HepG2 (cell line): ENCODE measurements around the gene SF3B6. TPM values are rescaled to one million over a fixed set of nuclear protein-coding genes. Genes with fewer than 3 reads are reported as not detected.

Experiments used
- CCDC6 ChIP-seq: sonication (generic); formaldehyde crosslinking; IDR thresholded peaks from 2 replicates; pipeline ENCODE4 v1.8.1; 2022; ENCODE audit warnings: mild to moderate bottlenecking, missing genetic modification reagents, moderate library complexity
- FOXO1 ChIP-seq: sonication (generic); formaldehyde crosslinking; IDR thresholded peaks from 2 replicates; pipeline ENCODE4 v1.4.0; 2020; ENCODE audit warnings: missing genetic modification reagents
- GABPA ChIP-seq, 2 experiments: IDR thresholded peaks; 2 replicates each; pipeline ENCODE4 v1.6.1; 2011 to 2016; ENCODE audit warnings: low read depth in 2 of 2, low read length in 1 of 2, missing biosample characterization in 1 of 2, missing genetic modification characterization in 1 of 2
- GFI1 ChIP-seq: sonication (generic); formaldehyde crosslinking; IDR thresholded peaks from 2 replicates; pipeline ENCODE4 v1.5.0; 2020; ENCODE audit warnings: missing genetic modification reagents, mild to moderate bottlenecking, borderline replicate concordance
- KAT7 ChIP-seq: IDR thresholded peaks from 2 replicates; pipeline ENCODE4 v1.6.1; 2018; ENCODE audit warnings: borderline replicate concordance, missing compliant biosample characterization
- KLF15 ChIP-seq: sonication (generic); formaldehyde crosslinking; IDR thresholded peaks from 2 replicates; pipeline ENCODE4 v1.8.1; 2023; ENCODE audit warnings: borderline replicate concordance, mild to moderate bottlenecking, inconsistent platforms, missing genetic modification reagents, mixed read lengths
- LCORL ChIP-seq, 2 experiments: fragments of 450-650 bp in 1 of 2; sonication (generic) in 1 of 2; formaldehyde crosslinking in 1 of 2; IDR thresholded peaks; 2 replicates each; pipeline versions ENCODE4 v1.5.0 to v1.6.1; 2017 to 2020; ENCODE audit warnings: antibody characterized with exemption in 1 of 2, missing genetic modification reagents in 1 of 2
- MAF1 ChIP-seq: sonication (generic); formaldehyde crosslinking; IDR thresholded peaks from 2 replicates; pipeline ENCODE4 v1.5.0; 2020; ENCODE audit warnings: missing genetic modification reagents, borderline replicate concordance
- MAX ChIP-seq: IDR thresholded peaks from 2 replicates; pipeline ENCODE4 v1.6.1; 2012; ENCODE audit warnings: inconsistent platforms
- MZF1 ChIP-seq: sonication (generic); formaldehyde crosslinking; IDR thresholded peaks from 2 replicates; pipeline ENCODE4 v1.8.1; 2023; ENCODE audit warnings: mild to moderate bottlenecking, missing genetic modification reagents, borderline replicate concordance
- NR0B2 ChIP-seq: sonication (generic); formaldehyde crosslinking; IDR thresholded peaks from 2 replicates; pipeline ENCODE4 v1.4.0; 2020; ENCODE audit warnings: mild to moderate bottlenecking, missing genetic modification reagents
- POGZ ChIP-seq: sonication (generic); formaldehyde crosslinking; IDR thresholded peaks from 2 replicates; pipeline ENCODE4 v1.4.0; 2020; ENCODE audit warnings: mild to moderate bottlenecking, missing genetic modification reagents
- SNAI1 ChIP-seq: sonication (generic); formaldehyde crosslinking; IDR thresholded peaks from 2 replicates; pipeline ENCODE4 v1.5.0; 2020; ENCODE audit warnings: mild to moderate bottlenecking, missing genetic modification reagents, borderline replicate concordance
- SRSF1 ChIP-seq: fragments of 200-400 bp; formaldehyde crosslinking; optimal IDR thresholded peaks from 2 replicates; pipeline ENCODE3; 2017; ENCODE audit warnings: mild to moderate bottlenecking, low read depth, low read length, moderate library complexity
- SRSF9 ChIP-seq: fragments of 200-400 bp; formaldehyde crosslinking; IDR thresholded peaks from 2 replicates; pipeline ENCODE4 v1.6.1; 2018; ENCODE audit warnings: borderline replicate concordance, mild to moderate bottlenecking, low read depth, low read length; ENCODE audit not compliant: insufficient read depth, poor library complexity, severe bottlenecking
- THAP9 ChIP-seq: sonication (generic); formaldehyde crosslinking; IDR thresholded peaks from 2 replicates; pipeline ENCODE4; 2020; ENCODE audit warnings: missing genetic modification reagents, mild to moderate bottlenecking, borderline replicate concordance
- ZNF567 ChIP-seq: sonication (generic); formaldehyde crosslinking; IDR thresholded peaks from 2 replicates; pipeline ENCODE4 v1.8.1; 2023; ENCODE audit warnings: mild to moderate bottlenecking, missing genetic modification reagents, borderline replicate concordance
- polyA plus RNA-seq, 8 experiments: library from polyadenylated mRNA; depleted of rRNA in 3 of 8; stranded (reverse) in 7 of 8; unstranded in 1 of 8; fragments of >200 nt; fragmentation: Illumina TruSeq in 4 of 8; extraction: Trizol in 4 of 8; gene quantifications; 2 replicates each; pipeline versions ENCODE4 v1.2.1 to v1.2.3, GENCODE V29; 2011 to 2016; ENCODE audit warnings: low read depth in 4 of 8, missing spikeins in 1 of 8, mixed read lengths in 1 of 8; ENCODE audit not compliant: insufficient read depth in 1 of 8
- total RNA-seq, 5 experiments: library from RNA; depleted of rRNA; stranded (reverse); fragments of >200 nt; fragmentation: Illumina TruSeq; extraction: Trizol; gene quantifications; 2 replicates each; pipeline ENCODE4 v1.2.3, GENCODE V29; 2016; ENCODE audit warnings: low read depth in 1 of 5
- TF ChIP-seq, protein P1 (sequence below): sonication (generic); formaldehyde crosslinking; IDR thresholded peaks from 2 replicates; pipeline ENCODE4 v1.4.0; 2020; ENCODE audit warnings: missing genetic modification reagents
- TF ChIP-seq, protein P2 (sequence below): sonication (generic); formaldehyde crosslinking; IDR thresholded peaks from 2 replicates; pipeline ENCODE4 v1.8.0; 2022; ENCODE audit warnings: mild to moderate bottlenecking, missing genetic modification reagents, borderline replicate concordance

The SF3B6 gene
- total and polyA plus RNA-seq, 2 of the 13 experiments (the other 11 are each of a cell fraction or from before 2014, with no cell fraction given) = 177 to 182 TPM

DNA sequence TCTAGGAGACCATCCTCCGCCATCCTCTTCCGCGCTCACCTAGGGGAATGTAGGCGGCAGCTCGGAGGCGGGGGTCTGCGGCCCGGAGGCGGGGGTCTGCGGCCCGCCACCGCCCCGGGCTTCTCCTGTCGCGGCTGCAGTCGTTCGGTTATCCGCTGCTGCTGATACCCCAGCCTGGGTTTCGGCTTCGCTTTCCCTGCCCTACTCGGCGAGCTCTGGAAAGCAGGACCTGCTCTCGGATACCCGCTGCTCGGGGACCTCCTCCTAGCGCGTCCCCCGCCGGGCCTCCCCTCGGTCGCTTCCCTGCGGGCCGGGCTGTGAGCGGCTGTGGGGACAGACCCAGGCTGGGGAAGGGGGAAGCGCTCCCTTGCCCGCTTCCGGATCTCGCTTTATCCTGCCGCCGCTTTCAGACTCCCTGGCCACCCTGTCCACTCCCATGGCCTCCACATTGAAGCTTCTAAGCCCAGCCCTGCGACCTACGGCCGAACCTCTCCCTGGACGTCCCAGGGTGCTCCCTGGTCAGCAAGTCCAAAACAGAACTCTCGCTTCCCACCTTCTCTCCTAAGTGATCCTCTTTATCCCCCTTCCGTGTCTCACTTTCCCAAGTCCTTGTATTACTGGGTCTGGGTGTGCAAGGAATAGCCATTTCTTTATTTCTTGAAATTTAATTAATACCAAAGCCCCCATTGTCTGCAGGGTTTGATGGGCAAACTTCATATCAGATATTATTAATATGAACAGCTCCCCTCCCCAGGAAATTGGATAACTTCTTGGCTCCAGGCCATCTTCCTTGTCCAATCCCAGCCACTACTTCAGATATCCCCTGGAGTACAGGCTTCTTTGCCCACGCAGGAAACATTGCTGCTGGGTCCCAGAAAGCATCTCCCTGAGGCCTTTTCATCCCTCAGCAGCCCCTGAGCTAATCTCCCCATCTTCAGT is 25.8 kb downstream of the SF3B6 start (continued):
- peak; percentile 78 for TF ChIP-seq SRSF1
- TF ChIP-seq GFI1 = no peak
- TF ChIP-seq GABPA (IDR thresholded peaks at IDR 0.05; ENCODE audit: low read depth, low read length) = no peak
- peak; percentile 34 for TF ChIP-seq GABPA (CRISPR knock-in tag; IDR thresholded peaks at IDR 0.05; ENCODE audit: low read depth)
- TF ChIP-seq KAT7 = no peak; the same call in 1 of the 2 replicates
- TF ChIP-seq MZF1 (CRISPR knock-in tag) = no peak
- TF ChIP-seq KLF15 (CRISPR knock-in tag) = 0 out of 2 replicates have a peak, but pooled peaks have one; percentile 38
- TF ChIP-seq SRSF9 = no peak
- no peak for TF ChIP-seq LCORL (IDR thresholded peaks at IDR 0.05)
- peak; percentile 14; the same call in 1 of the 2 replicates for TF ChIP-seq LCORL (CRISPR knock-in tag; IDR thresholded peaks at IDR 0.05)
- TF ChIP-seq POGZ (CRISPR knock-in tag) = no peak
- TF ChIP-seq CCDC6 (CRISPR knock-in tag) = 0 out of 2 replicates have a peak, but pooled peaks have one; percentile 30
- TF ChIP-seq, protein P1, sequence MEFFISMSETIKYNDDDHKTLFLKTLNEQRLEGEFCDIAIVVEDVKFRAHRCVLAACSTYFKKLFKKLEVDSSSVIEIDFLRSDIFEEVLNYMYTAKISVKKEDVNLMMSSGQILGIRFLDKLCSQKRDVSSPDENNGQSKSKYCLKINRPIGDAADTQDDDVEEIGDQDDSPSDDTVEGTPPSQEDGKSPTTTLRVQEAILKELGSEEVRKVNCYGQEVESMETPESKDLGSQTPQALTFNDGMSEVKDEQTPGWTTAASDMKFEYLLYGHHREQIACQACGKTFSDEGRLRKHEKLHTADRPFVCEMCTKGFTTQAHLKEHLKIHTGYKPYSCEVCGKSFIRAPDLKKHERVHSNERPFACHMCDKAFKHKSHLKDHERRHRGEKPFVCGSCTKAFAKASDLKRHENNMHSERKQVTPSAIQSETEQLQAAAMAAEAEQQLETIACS = no peak; the same call in 1 of the 2 replicates
- TF ChIP-seq, protein P2, sequence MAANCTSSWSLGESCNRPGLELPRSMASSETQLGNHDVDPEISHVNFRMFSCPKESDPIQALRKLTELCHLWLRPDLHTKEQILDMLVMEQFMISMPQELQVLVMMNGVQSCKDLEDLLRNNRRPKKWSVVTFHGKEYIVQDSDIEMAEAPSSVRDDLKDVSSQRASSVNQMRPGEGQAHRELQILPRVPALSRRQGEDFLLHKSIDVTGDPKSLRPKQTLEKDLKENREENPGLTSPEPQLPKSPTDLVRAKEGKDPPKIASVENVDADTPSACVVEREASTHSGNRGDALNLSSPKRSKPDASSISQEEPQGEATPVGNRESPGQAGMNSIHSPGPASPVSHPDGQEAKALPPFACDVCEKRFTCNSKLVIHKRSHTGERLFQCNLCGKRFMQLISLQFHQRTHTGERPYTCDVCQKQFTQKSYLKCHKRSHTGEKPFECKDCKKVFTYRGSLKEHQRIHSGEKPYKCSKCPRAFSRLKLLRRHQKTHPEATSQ = no peak
- TF ChIP-seq MAX = 0 out of 2 replicates have a peak, but pooled peaks have one; percentile 39
- TF ChIP-seq THAP9 (CRISPR knock-in tag) = no peak
- peak; percentile 43; the same call in 1 of the 2 replicates for TF ChIP-seq NR0B2
- 0 out of 2 replicates have a peak, but pooled peaks have one; percentile 39 for TF ChIP-seq FOXO1 (CRISPR knock-in tag)
- no peak; the same call in 1 of the 2 replicates for TF ChIP-seq SNAI1 (CRISPR knock-in tag)
- no peak for TF ChIP-seq MAF1
- TF ChIP-seq ZNF567 (CRISPR knock-in tag) = no peak
